HT1080 (cell line): ENCODE results near the gene FLT1. TPM values are rescaled to one million over a fixed set of nuclear protein-coding genes. Genes with fewer than 3 reads are reported as not detected.

Source experiments
- DNase-seq: peaks from one replicate; pipeline ENCODE4 v3.0.0-alpha.2; 2015; ENCODE audit warnings: low read depth
- polyA plus RNA-seq, 2 experiments: library from polyadenylated mRNA; depleted of rRNA; stranded (reverse); fragments of >200 nt; gene quantifications; 2 replicates each; pipeline ENCODE4 v1.2.3, GENCODE V29; 2015
- total RNA-seq: library from RNA; depleted of rRNA; stranded (reverse); fragments of >200 nt; shearing (Covaris generic); gene quantifications from 2 replicates; pipeline ENCODE4 v1.2.3, GENCODE V29; 2014; rRNA removed

Gene FLT1, protein sequence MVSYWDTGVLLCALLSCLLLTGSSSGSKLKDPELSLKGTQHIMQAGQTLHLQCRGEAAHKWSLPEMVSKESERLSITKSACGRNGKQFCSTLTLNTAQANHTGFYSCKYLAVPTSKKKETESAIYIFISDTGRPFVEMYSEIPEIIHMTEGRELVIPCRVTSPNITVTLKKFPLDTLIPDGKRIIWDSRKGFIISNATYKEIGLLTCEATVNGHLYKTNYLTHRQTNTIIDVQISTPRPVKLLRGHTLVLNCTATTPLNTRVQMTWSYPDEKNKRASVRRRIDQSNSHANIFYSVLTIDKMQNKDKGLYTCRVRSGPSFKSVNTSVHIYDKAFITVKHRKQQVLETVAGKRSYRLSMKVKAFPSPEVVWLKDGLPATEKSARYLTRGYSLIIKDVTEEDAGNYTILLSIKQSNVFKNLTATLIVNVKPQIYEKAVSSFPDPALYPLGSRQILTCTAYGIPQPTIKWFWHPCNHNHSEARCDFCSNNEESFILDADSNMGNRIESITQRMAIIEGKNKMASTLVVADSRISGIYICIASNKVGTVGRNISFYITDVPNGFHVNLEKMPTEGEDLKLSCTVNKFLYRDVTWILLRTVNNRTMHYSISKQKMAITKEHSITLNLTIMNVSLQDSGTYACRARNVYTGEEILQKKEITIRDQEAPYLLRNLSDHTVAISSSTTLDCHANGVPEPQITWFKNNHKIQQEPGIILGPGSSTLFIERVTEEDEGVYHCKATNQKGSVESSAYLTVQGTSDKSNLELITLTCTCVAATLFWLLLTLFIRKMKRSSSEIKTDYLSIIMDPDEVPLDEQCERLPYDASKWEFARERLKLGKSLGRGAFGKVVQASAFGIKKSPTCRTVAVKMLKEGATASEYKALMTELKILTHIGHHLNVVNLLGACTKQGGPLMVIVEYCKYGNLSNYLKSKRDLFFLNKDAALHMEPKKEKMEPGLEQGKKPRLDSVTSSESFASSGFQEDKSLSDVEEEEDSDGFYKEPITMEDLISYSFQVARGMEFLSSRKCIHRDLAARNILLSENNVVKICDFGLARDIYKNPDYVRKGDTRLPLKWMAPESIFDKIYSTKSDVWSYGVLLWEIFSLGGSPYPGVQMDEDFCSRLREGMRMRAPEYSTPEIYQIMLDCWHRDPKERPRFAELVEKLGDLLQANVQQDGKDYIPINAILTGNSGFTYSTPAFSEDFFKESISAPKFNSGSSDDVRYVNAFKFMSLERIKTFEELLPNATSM (N-terminal part only)
- 2.3 and 3.3 TPM in 2 replicates for total RNA-seq
- polyA plus RNA-seq (2015; cell fraction: cytosol; rRNA removed): 0.06 and 0.08 TPM in 2 replicates
- polyA plus RNA-seq (2015; cell fraction: nucleus; rRNA removed): 0.08 and 0.26 TPM in 2 replicates

DNA sequence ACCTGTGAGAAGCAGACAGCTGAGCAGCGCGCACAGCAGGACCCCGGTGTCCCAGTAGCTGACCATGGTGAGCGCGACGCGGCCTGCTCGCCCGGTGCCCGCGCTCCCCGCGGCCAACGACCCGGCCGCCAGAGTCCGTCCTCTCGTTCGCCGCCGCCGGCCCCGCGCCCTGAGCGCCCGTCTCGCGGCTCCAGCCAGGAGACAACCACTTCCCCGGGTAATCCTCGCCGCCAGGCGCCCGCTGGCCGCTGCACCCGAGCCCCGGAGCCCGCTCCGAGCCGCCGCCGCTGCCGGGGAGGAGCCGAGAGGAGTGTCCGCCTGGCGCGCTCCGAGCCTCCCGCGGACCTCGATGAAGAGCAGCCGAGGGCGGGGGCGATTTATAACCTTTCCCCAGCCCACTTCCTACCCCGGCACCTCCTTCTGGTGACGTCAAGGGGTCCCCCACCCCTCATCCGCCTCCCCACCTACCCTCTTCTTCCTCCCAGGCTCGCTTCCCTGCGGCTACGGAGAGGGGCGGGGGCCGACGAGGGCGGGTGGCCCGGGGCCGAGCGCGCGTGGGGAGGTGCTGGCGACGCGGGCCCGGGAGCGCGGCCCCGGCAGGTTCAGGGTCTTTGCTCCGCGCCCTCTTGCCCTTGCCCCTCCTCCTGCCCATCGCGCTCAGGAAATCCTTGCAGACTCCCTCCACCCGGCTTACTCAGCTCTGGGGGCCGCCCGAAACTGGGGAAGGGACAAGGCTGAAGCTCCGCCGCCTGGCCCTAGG, at the start of gene FLT1:
FLT1 (minus strand) TSS at position 351 of the 760 bp plus-strand sequence; CDS start at position 66, 285 bp downstream.
- no peak for DNase-seq

DNA sequence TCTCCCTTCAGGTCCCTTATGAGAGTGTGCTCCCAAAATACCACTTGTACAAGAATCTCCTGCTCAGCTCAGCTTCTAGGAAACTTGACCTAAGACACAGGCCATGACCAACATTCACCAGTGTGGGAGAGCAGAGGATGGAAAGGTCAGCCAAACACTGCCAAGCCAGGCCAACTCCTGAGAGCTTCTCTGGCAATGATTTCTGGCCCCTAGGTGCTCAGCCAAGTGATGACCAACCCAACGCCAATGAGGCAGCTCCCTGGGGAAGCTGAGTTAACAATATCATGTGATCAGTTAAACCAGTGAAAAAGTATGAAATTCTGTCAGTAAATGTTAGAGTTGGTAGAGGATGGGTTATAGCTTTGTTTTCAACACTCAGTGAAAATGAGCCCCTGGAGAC, 49.1 kb upstream of the FLT1 start:
- DNase-seq: no peak

DNA sequence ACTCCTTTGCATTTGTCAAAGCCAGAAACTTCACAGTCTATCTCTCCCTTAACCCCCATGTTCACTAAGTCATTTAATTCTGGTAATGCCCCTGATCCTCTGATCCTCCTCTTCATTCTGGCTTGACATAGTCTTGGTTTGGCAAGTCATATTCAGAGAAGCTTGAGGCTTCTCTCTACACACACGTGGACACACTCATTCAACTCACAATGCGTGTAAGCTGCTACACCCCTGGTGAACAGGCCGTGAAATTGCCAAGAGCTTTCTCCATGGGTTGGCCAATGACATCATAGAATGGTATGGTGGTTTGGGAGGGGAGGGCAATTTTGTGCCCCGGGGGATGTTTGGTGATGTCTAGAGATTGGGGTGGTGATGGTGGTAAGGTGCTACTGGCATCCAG, 47.9 kb upstream of the FLT1 start:
- no peak for DNase-seq

DNA sequence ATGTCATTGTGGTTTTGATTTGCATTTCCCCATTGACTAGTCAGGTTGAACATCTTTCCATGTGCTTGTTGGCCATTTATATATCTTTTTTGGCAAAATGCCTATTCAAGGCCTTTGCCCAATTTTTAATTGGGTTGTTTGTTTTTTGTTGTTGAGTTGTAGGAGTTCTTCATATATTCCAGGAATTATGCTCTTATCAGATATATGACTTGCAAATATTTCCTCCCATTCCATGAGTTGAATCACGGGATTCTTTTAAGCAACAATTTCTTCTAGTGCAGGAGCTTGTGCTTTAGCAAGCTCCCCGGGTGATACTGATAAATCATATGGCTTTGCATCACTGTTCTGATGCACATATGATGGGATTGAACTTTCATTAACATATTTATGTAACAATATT, 47.0 kb upstream of the FLT1 start:
- no peak for DNase-seq

DNA sequence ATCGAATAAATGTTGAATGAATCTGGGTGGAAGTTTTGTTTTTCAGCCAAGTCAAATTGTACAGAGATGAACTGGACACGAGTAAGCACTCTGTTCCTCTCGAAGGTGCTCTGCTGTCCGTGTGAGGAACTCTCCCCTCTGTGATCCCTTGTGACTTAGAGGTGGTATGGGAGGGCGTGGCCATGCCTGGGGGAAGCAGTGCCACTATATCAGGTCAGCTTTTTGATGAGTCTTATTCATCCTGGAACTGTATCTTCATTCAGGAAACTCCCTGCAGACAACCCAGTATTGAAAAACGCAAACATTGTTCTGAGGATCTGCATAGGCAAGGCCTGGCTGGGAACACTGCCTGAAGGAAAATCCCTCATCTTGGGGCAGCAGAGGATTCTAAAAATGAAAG, 45.7 kb upstream of the FLT1 start:
- DNase-seq: peak; percentile 39

DNA sequence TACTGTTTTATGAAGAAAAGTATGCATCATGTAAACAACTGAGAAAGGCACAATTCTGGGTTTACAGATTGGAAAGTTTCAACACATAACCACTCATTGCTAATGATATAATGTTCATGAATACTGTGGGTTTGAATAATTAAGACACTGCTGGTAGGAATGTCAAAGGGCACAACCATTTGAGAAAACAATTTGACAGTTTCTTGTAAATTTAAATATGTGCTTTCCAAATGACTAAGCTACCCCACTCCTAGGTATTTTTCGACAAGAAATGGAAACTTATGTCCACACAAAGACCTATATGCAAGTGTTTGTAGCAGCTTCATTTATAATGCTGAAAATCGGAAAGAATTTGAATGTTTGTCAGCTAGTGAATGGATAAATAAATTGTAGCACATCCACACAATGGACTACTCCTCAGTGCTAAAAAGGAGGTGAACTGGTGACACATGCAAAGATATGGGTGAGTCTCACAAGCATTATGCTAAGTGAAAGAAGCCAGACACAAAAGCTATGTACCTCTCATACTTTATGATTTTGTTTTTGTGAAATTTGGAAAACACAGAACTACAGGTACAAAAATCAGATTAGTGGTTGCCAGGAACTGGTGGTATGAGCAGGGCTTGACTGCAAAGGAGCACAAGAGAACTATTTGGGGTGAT, 44.8 kb upstream of the FLT1 start:
- no peak for DNase-seq

DNA sequence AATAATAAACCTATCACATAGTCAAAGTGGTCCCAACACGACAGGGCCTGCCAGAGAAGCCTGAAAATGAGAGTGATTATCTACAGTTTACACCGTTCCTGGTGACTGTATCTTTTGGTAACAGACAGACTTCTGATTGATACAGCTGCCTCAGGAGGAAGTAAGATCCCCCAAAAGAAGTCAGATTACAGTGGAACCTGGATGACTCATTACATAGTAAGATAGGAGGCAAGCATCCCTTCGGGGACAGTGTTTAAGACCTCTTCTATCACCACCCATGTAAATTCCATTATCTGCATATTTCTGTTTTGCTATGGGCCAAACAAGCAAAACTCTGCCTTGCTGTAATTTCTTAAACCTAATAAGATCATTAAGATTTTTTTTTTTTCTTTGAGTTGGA, 44.0 kb upstream of the FLT1 start:
- DNase-seq: no peak

DNA sequence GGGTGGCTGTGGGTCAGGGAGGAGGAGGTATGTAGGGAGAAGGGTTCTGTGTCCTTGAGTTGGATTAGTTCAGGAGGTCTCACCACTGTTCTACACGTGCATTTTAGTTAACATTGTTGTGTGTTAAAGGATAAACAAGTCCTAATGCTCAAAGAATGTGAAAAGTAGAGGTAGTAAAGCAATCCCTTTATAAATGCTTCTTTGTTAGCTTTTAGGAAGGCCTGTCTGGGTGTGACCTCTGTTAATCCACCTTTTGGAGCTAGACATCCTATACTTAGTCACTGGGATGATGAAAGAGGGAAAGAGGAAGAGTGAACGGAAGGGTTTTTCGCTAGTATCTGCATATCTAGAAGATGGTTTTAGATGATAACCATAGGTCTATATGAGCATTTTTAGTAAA, 42.2 kb upstream of the FLT1 start:
- DNase-seq: peak; percentile 29

DNA sequence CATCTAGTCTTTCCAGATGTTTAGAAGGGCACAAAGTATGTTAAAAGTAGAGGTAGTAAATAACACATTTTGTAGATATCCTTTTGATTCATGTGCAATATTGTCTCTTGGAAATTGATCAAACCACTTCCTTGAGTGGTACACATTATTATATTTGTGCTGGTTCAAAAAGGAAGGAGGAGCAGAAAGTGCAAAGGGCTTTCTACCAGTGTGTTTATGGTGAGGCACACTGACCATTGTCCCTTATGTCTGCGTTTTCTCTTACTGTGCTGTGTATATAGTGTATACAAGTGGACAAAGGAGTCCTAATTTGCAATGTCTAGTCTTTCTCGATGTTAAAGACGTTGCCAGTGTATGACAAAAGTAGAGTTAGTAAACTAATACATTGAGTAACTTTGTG, 41.4 kb upstream of the FLT1 start:
- no peak for DNase-seq

DNA sequence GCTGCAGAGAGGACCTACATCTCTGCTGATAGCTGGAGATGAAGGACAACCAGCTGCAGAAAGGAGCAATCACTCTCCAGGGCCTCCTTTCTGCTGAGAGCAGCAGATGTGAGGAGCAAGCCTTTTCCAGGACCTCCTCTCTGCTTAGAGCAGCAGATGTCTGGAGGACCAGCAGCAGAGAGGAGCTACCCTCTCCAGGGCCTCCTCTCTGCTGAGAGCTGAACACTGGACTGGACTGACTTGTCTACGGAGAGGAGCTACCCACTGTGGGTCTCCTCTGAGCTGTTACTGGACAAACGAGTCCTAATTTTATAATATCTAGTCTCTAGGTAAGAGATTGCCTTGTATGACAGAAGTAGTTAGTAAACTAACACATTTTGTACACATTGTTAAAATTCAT, 40.8 kb upstream of the FLT1 start:
- DNase-seq: no peak

DNA sequence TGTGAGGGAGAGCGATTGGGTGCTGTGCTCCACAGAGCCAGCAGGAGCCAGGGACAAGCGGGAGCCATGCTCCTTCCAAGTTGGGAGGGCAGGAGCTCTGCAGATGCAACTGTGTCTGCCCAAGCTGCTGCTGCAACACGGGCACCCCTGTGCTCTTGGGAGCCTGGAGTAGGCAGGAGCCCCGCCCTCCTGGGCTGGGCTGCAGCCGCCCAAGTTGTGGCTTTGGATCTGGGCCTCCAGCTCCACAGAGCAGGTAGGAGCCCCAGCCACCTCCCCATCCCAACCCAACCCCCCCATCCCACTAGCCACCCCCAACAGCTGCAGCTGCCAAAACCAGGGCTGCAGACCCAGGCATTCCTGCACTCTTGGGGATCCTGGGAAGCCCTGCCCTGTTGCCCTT, 39.9 kb upstream of the FLT1 start:
- DNase-seq: no peak

DNA sequence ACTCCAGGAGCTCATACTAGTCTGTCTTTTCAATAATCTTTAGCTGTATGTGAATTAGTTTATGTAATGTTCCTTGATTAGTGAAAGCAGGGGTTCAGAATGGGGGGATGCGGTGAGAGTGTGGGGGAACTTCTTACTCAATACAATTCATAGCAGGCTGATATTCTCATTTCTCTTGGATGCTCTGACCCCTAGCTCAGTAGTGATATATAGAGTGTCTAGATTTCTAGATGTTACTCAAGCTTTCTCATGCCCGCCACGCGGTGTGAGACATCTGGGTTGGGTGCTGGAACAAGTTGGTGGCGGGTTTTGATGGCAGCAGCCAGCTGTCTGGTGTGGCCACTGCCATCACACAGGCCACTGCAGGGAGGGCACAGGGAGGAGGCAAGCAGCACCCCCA, 39.3 kb upstream of the FLT1 start:
- DNase-seq: no peak

DNA sequence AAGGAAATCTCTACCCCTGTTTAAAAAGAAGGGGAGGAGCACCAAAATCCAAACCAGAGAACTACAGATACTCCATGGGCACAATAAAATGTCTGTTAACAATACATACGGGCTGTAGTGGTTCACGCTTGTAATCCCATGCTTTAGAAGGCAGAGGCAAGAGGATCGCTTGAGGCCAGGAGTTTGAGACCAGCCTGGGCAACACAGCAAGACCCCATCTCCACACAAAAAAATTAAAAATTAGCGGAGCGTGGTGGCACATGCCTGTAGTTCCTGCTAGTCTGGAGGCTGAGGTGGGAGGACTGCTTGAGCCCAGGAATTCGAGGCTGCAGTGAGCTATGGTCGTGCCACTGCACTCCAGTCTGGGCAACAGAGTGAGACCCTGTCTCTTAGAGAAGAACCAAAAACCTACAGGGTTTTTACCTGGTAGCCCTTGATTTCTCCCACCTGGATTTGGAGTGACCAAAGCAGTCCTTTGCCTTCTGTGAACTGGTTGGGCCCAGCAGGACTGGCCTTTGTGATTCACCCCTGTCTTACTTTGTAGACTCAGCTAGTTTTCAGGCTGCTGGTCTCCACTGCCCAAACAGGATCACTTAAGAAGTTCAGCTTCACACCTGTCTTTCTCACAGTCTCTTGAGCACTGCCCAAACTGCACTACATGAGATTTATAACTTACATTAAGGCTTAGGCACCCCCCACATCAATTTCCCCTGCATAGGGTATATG, 38.7 kb upstream of the FLT1 start:
- no peak for DNase-seq

DNA sequence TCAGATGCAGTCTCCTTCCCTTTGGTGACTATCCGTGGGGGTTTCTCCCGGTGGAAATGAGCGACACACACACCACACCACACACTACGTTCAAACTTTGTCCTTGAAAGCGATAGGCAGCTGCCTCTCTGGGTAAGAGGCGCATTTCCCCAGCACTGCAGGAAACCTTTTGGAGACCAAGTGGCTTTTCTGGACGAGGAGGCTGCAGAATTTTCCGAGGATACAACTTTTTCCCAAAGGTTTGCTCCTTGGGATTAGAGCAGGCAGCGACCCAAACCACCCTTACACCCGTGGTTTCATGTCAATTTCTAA, 38.2 kb upstream of the FLT1 start:
- DNase-seq: no peak

DNA sequence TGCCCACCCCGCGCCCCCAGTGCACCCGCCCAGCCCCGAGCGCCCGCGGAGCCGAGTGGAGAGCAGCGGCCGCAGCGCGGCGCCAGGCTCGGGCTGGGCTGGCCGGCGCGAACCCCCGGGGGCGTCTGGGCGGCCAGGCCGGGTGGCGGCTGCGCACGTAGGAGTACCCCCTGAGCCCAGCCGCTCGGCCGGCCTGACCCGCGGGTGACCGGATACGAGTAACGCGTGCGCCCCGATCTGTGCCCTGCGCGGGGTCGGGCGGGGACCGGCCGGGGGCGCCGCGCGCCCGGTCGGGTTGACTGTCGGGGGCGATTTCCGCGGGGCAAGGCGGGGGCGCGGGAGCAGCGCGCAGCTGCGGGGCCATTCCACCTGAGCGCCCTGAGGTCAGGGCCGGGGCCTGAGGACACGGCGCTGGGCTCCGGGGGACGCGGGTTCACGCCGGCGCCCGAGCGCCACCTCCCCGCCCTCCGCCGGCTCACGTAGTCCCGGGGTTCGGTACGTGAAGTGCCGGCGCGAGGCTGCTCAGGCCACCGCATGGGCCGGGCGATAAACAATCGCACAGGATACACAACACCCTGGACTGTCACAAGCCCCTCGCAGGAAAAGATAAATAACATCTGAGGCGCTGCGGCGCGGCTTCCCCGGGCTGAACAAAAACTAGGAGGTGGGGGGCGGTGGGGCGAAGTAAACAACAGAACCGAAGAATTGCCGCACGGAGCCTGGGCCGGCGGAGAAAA, 37.6 kb upstream of the FLT1 start:
- DNase-seq: no peak

DNA sequence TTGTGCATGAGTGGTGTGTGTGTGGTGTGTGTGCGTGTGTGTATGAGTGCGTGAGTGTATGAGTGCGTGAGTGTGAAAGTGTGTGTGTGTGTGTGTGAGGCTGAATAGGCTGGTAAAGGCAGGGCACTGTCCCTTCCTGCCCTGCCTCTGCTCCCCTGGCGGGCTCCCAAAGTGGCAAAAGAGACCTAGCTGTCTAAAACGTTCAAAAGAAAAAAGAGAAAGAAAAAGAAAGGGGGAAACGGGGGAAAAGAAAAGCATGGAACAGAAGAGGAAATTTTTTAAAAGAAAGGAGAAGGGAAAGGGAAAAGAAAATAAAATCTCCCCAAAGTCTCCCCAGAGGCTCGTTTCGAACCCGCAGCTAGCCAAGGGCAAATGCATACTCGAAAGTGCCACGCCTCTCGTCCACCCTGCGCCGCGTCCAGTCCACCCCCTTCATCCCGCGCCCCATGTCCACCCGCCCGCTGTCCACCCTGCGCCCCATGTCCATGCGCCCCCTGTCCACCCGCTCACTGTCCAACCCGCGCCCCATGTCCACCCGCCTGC, 37.0 kb upstream of the FLT1 start:
- no peak for DNase-seq

DNA sequence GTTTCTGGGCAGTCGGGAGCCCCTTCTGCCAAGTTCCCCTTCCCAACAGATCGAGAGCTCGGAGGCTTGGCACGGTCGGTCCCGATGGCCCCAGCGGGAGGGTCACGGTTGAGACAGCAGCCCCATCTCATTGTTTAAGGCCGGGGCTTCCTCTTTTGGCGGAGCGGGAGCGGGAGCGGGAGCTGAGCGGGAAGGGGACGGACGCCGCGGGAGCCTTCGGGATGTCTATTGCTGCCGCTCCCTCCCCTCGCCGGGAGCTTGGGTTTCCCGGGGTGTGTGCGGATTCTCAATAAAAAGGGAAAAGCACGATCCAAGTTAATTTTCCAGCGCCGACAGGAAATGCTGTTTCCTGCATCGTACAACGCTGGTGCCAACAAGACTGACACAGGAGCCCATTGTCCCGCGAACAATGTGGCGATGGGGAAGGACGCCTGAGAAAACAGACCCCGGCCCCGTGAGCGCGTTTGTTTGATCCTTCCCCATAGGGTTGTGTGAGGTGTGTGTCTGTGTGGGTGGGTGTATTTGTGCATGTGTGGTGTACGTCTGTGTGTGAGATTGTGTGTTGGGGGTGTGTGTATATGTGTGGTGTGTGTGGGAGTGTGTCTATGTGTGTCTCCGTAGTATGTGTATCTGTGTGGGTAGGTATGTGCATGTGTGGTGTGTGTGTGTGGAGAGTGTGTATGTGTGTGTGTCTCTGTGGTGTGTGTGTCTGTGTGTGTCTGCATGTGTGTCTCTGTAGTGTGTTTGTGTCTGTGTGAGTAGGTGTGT, 36.3 kb upstream of the FLT1 start:
- peak; percentile 56 for DNase-seq

DNA sequence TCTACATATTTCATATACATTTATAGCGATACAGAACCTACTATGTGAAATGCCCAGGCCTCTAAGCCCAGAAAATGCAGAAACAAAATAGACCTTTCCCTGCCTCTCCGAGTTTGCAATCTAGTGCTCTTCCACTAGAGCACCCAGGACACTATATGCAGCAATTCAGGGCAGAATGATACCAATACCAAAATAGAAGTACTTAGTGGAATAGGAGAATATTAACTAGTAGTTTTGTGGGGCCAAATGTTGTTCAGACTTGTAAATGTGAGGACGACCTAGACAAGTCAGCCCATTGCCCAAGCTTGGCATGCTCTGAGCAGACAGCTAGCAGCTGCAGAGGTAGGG, 35.8 kb upstream of the FLT1 start:
- DNase-seq: peak; percentile 15
